Testis (tissue), 2 donors: ENCODE data around the gene PACS1.

Source experiments
- CTCF ChIP-seq, 3 experiments: fragments of 450-650 bp in 2 of 3; fragments of 200-600 bp in 1 of 3; sonication (generic) in 1 of 3; IDR thresholded peaks; one replicate each; pipeline ENCODE4 v1.5.1; 2016 to 2019; ENCODE audit warnings: antibody characterized with exemption in 3 of 3, mild to moderate bottlenecking in 2 of 3, moderate library complexity in 1 of 3
- POLR2A ChIP-seq: fragments of 450-650 bp; IDR thresholded peaks from one replicate; pipeline ENCODE4 v1.6.1; 2017; ENCODE audit warnings: antibody characterized with exemption, mild to moderate bottlenecking, moderate library complexity

- TF ChIP-seq CTCF (IDR thresholded peaks at IDR 0.05): no peak
- no peak for TF ChIP-seq POLR2A
These were observed 76.9 kb downstream of the PACS1 start for GRCh38 chr11:66146940-66147339.
